ENCODE results near the gene LMOD1. TPM values are rescaled to one million over a fixed set of nuclear protein-coding genes. Genes with fewer than 3 reads are reported as not detected.
"Not testable (repeated sequence)": the region's sequence is repeated elsewhere in the genome, so short reads cannot be mapped to it uniquely, and the experiment has no call there.

Gene LMOD1
- total RNA-seq, 1 donor: not detected

- DNase-seq (ENCODE audit: low read depth in 2 of 3, low spot score in 2 of 3): no peak
Observed at GRCh38 chr1:201917362-201918033, 28.9 kb downstream of the LMOD1 start.

- peak in 2 of 3 donors; percentile 39 to 48 for DNase-seq (ENCODE audit: low read depth in 2 of 3, low spot score in 2 of 3)
Observed at GRCh38 chr1:201916649-201917249, 29.6 kb downstream of the LMOD1 start.

- no peak for DNase-seq (ENCODE audit: low read depth in 2 of 3, low spot score in 2 of 3)
Observed at GRCh38 chr1:201914456-201915235, 31.7 kb downstream of the LMOD1 start.

- no peak for DNase-seq (ENCODE audit: low read depth in 2 of 3, low spot score in 2 of 3)
Observed at GRCh38 chr1:201912832-201913231, 33.5 kb downstream of the LMOD1 start.

- no peak for DNase-seq (ENCODE audit: low read depth in 2 of 3, low spot score in 2 of 3)
Observed at GRCh38 chr1:201911826-201912571, 34.3 kb downstream of the LMOD1 start.

- no peak for DNase-seq (ENCODE audit: low read depth in 2 of 3, low spot score in 2 of 3)
Observed at GRCh38 chr1:201907621-201908020, 38.7 kb downstream of the LMOD1 start.

- DNase-seq (ENCODE audit: low read depth in 2 of 3, low spot score in 2 of 3): no peak
Observed at GRCh38 chr1:201906336-201906735, 40.0 kb downstream of the LMOD1 start.

- no peak for DNase-seq (ENCODE audit: low read depth in 2 of 3, low spot score in 2 of 3)
Observed at GRCh38 chr1:201905234-201905890, 41.0 kb downstream of the LMOD1 start.

- no peak for DNase-seq (ENCODE audit: low read depth in 2 of 3, low spot score in 2 of 3)
Observed at GRCh38 chr1:201904579-201904978, 41.8 kb downstream of the LMOD1 start.

- no peak for DNase-seq (ENCODE audit: low read depth in 2 of 3, low spot score in 2 of 3)
Observed at GRCh38 chr1:201903135-201903534, 43.2 kb downstream of the LMOD1 start.

- DNase-seq (ENCODE audit: low read depth in 2 of 3, low spot score in 2 of 3): no peak
Observed at GRCh38 chr1:201902198-201902597, 44.1 kb downstream of the LMOD1 start.

- DNase-seq (ENCODE audit: low read depth in 2 of 3, low spot score in 2 of 3): not testable (repeated sequence)
Observed at GRCh38 chr1:201901036-201901435, 45.3 kb downstream of the LMOD1 start.

- no peak for DNase-seq (ENCODE audit: low read depth in 2 of 3, low spot score in 2 of 3)
Observed at GRCh38 chr1:201900476-201900875, 45.9 kb downstream of the LMOD1 start.

GRCh38 chr1:201899683-201900429, 46.5 kb downstream of the LMOD1 start:
- DNase-seq (ENCODE audit: low read depth in 2 of 3, low spot score in 2 of 3): no peak

- DNase-seq (ENCODE audit: low read depth in 2 of 3, low spot score in 2 of 3): no peak
Observed at GRCh38 chr1:201898992-201899391, 47.4 kb downstream of the LMOD1 start.

- DNase-seq (ENCODE audit: low read depth in 2 of 3, low spot score in 2 of 3): no peak
Observed at GRCh38 chr1:201898240-201898894, 48.0 kb downstream of the LMOD1 start.

- no peak for DNase-seq (ENCODE audit: low read depth in 2 of 3, low spot score in 2 of 3)
Observed at GRCh38 chr1:201896951-201897391, 49.4 kb downstream of the LMOD1 start.

- peak; percentile 47 to 88 (median 87) for DNase-seq (ENCODE audit: low read depth in 2 of 3, low spot score in 2 of 3)
Observed at GRCh38 chr1:201895913-201896807, 50.2 kb downstream of the LMOD1 start.

Data from hematopoietic multipotent progenitor cell (in vitro differentiated cells).